NCI-H345 (cell line): ENCODE measurements around the gene SH2D3C.

Source experiments
- DNase-seq: peaks from one replicate; lab custom pipeline; 2025; lab: John Stamatoyannopoulos, UW

SH2D3C gene

GRCh38 chr9:127694890-127695720, 83.4 kb downstream of the SH2D3C start:
- no peak for DNase-seq

- no peak for DNase-seq
Observed at GRCh38 chr9:127693697-127694096, 84.8 kb downstream of the SH2D3C start.

GRCh38 chr9:127693143-127693542, 85.3 kb downstream of the SH2D3C start:
- DNase-seq, result no peak

- DNase-seq, result no peak
Observed at GRCh38 chr9:127692071-127692470, 86.4 kb downstream of the SH2D3C start.

GRCh38 chr9:127690735-127691134, 87.7 kb downstream of the SH2D3C start:
- DNase-seq, result no peak

GRCh38 chr9:127689329-127690000, 89.0 kb downstream of the SH2D3C start:
- no peak for DNase-seq
